CD4-positive, alpha-beta T cell (primary cell): ENCODE results near the gene KIF5B. TPM values are rescaled to one million over a fixed set of nuclear protein-coding genes. Genes with fewer than 3 reads are reported as not detected.
A peak's percentile ranks its signal among the peaks of the same experiment; 100 is the strongest.

Experiments used
- ATAC-seq: fragments of 200-7000 bp; cut with Tn5 transposase; one replicate; pipeline ENCODE4 v1.10.0; 2022; ENCODE audit warnings: mild to moderate bottlenecking; ENCODE audit not compliant: poor library complexity
- CTCF ChIA-PET: fragments of 350-600 bp; sonication (Branson Sonifier 250); formaldehyde crosslinking; loops from one replicate; lab custom pipeline; 2021; ENCODE audit warnings: antibody characterized with exemption, inconsistent platforms; lab: Charles Lee
- POLR2A ChIA-PET: fragments of 350-600 bp; sonication (Branson Sonifier 250); formaldehyde crosslinking; loops from one replicate; lab custom pipeline; 2021; ENCODE audit warnings: antibody characterized with exemption, inconsistent platforms; lab: Charles Lee
- DNase-seq, 14 experiments: peaks; one replicate each; pipeline ENCODE4 v3.0.0-alpha.2; 2013 to 2020; ENCODE audit warnings: mixed read lengths in 2 of 14
- H3K27ac ChIP-seq, 2 donors: one replicate each; pipeline versions ENCODE4 v1.5.1 to v1.7.0; 2013; ENCODE audit warnings: low read length in 2 of 2, low read depth in 1 of 2, mild to moderate bottlenecking in 1 of 2
- H3K27me3 ChIP-seq, 2 experiments: 1 replicate in 1 of 2; 2 replicates in 1 of 2; pipeline versions ENCODE4 v1.6.1 to v1.7.0; 2013; ENCODE audit warnings: low read length in 2 of 2, control low read depth in 1 of 2, mild to moderate bottlenecking in 1 of 2, moderate library complexity in 1 of 2; ENCODE audit not compliant: insufficient read depth in 2 of 2, control insufficient read depth in 1 of 2
- H3K36me3 ChIP-seq: one replicate; pipeline ENCODE4 v1.6.1; 2013; ENCODE audit warnings: low read length, control low read depth; ENCODE audit not compliant: insufficient read depth
- H3K4me1 ChIP-seq: one replicate; pipeline ENCODE4 v1.6.1; 2013; ENCODE audit warnings: low read length, control low read depth; ENCODE audit not compliant: insufficient read depth
- H3K4me3 ChIP-seq: one replicate; pipeline ENCODE4 v1.5.1; 2013; ENCODE audit warnings: mild to moderate bottlenecking, low read length, moderate library complexity
- H3K9me3 ChIP-seq, 2 experiments: 1 replicate in 1 of 2; 2 replicates in 1 of 2; pipeline versions ENCODE4 v1.6.1 to v1.7.0; 2013; ENCODE audit warnings: low read length in 2 of 2, mild to moderate bottlenecking in 2 of 2, control low read depth in 1 of 2, moderate library complexity in 1 of 2; ENCODE audit not compliant: control insufficient read depth in 1 of 2, insufficient read depth in 1 of 2
- H3K27ac Mint-ChIP-seq: one replicate; pipeline ENCODE4 v1.8.0; 2020; ENCODE audit warnings: mixed read lengths
- H3K27me3 Mint-ChIP-seq: one replicate; pipeline ENCODE4 v1.8.0; 2021; ENCODE audit warnings: mixed read lengths
- H3K36me3 Mint-ChIP-seq: one replicate; pipeline ENCODE4 v1.8.0; 2021; ENCODE audit warnings: low read depth, mixed read lengths
- H3K4me1 Mint-ChIP-seq: one replicate; pipeline ENCODE4 v1.8.0; 2021; ENCODE audit warnings: low read depth, mixed read lengths
- H3K4me3 Mint-ChIP-seq: one replicate; pipeline ENCODE4 v1.8.0; 2020; ENCODE audit warnings: mild to moderate bottlenecking, mixed read lengths
- H3K9me3 Mint-ChIP-seq: one replicate; pipeline ENCODE4 v1.8.0; 2020; ENCODE audit warnings: mixed read lengths
- CTCF ChIP-seq: fragments of 200-600 bp; IDR thresholded peaks from one replicate; pipeline ENCODE4 v1.8.0; 2022; ENCODE audit warnings: antibody characterized with exemption, mild to moderate bottlenecking
- intact Hi-C, 2 experiments: fragments of 100-400 bp; cut with DNase I in 1 of 2; cut with micrococcal nuclease in 1 of 2; formaldehyde crosslinking; loops; one replicate each; pipeline versions ENCODE4 v1.15.1 to v1.9.0; 2023 to 2025; cut with DNase I, micrococcal nuclease
- total RNA-seq, 174 experiments: library from RNA in 2 of 174; stranded (reverse) in 2 of 174; gene quantifications; one replicate each; pipeline ENCODE4 v1.2.3 and lab custom pipeline; 2021 to 2026

Gene KIF5B
- total RNA-seq, 2 experiments from 2014 or later = 58.3 to 59.0 TPM

DNA sequence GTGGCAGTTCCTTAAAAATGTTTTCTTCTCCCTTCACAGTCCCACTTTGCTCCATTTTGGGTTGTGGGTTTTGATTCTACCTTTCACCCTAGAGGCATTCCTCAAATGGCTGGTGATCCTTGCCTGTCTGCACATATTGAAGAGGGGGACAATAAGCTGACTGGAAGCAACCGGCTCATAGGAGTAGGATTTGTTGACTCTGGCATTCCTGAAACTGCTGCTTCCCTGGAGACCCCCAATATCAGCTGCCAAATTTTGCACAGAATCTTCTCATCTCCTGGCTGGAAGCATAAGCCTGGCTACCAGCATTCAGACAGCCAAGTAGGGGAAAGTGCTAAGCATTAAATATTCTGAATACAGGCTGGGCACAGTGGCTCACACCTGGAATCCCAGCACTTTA lies 53.7 kb downstream of the KIF5B start:
- TF ChIP-seq CTCF = no peak
- H3K27me3 Mint-ChIP-seq = no peaks in the 10 kb centered on the region
- peaks cover 4% of the 10 kb centered on the region for H3K36me3 ChIP-seq
- H3K9me3 Mint-ChIP-seq = no peaks in the 10 kb centered on the region
- H3K27ac Mint-ChIP-seq = peak overlapping the region; percentile 37
- no peak overlapping the region for H3K27ac ChIP-seq
- ATAC-seq = no peak
- ChIA-PET CTCF (no interaction called here), POLR2A (no interaction called here)
- intact Hi-C loops = loop anchor here in 1 of 2 experiments (5.0 kb wide), 1 partner anchor 70 kb away; no protein-coding TSS in a partner anchor
- H3K4me1 Mint-ChIP-seq = peaks cover 16% of the 10 kb centered on the region
- no peaks in the 10 kb centered on the region for H3K9me3 ChIP-seq
- no peaks in the 10 kb centered on the region for H3K4me1 ChIP-seq
- no peak overlapping the region for H3K4me3 Mint-ChIP-seq
- H3K27me3 ChIP-seq = no peaks in the 10 kb centered on the region
- H3K36me3 Mint-ChIP-seq = peaks cover 7% of the 10 kb centered on the region
- H3K4me3 ChIP-seq = no peak overlapping the region
- no peak for DNase-seq

DNA sequence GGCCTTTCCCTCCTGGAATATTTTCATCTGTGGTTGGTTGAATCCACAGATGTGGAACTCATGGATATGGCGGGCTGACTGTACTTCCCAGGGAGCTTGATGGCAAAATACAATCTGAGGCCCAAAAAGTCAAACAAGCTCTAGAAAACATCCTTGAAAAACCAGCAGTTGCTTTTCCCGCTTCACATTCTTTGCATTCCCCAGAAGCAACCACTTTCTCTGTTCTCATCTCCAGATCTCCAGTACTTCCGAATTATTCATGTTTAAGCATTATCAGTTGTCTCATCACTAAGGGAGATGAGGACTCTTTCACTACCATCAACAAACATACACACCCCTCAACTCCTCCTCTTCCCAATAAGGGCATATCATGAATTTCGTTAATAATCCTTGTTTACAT lies 55.3 kb downstream of the KIF5B start:
- intact Hi-C loops = loop anchor here in 1 of 2 experiments (5.0 kb wide), 1 partner anchor 69 kb away; no protein-coding TSS in a partner anchor
- no peak for ATAC-seq
- no peak overlapping the region for H3K27ac Mint-ChIP-seq

GRCh38 chr10:31999836-32000235 lies 56.4 kb downstream of the KIF5B start:
- no peak for TF ChIP-seq CTCF
- POLR2A ChIA-PET = no interaction called here
- H3K36me3 ChIP-seq = no peaks in the 10 kb centered on the region
- no peaks in the 10 kb centered on the region for H3K9me3 Mint-ChIP-seq
- peaks cover 8% of the 10 kb centered on the region for H3K4me1 Mint-ChIP-seq
- no peak overlapping the region for H3K27ac Mint-ChIP-seq
- H3K4me1 ChIP-seq = no peaks in the 10 kb centered on the region
- ATAC-seq (no peak), DNase-seq (no peak)
- no peaks in the 10 kb centered on the region for H3K27me3 Mint-ChIP-seq
- no peak overlapping the region for H3K4me3 Mint-ChIP-seq
- no peaks in the 10 kb centered on the region for H3K27me3 ChIP-seq
- CTCF ChIA-PET = interaction anchor here (1.0 kb wide), 1 partner anchor 13 kb away, joined by 3 read pairs; no protein-coding TSS in a partner anchor
- no peak overlapping the region for H3K4me3 ChIP-seq
- H3K36me3 Mint-ChIP-seq = no peaks in the 10 kb centered on the region
- intact Hi-C loops = loop anchor here in 1 of 2 experiments (5.0 kb wide), 1 partner anchor 68 kb away; no protein-coding TSS in a partner anchor
- H3K9me3 ChIP-seq = no peaks in the 10 kb centered on the region
- H3K27ac ChIP-seq = no peak overlapping the region

More for the DNA sequence above, 55.3 kb downstream of the KIF5B start:
- ChIA-PET CTCF (no interaction called here), POLR2A (no interaction called here)
- Histone ChIP-seq H3K27ac (no peak overlapping the region), H3K4me3 (no peak overlapping the region), H3K4me1 (no peaks in the 10 kb centered on the region), H3K9me3 (no peaks in the 10 kb centered on the region), H3K27me3 (no peaks in the 10 kb centered on the region), H3K36me3 (no peaks in the 10 kb centered on the region)
- TF ChIP-seq CTCF = no peak
- Mint-ChIP-seq H3K4me1 (peaks cover 12% of the 10 kb centered on the region), H3K36me3 (no peaks in the 10 kb centered on the region), H3K4me3 (no peak overlapping the region), H3K27me3 (no peaks in the 10 kb centered on the region), H3K9me3 (no peaks in the 10 kb centered on the region)
- no peak for DNase-seq
